GM23338 (cell line): ENCODE data around the gene ANKRD65.

Experiments
- CREB1 ChIP-seq: fragments of 250-450 bp; sonication (Bioruptor Pico); IDR thresholded peaks from 2 replicates; pipeline ENCODE4 v1.5.0; 2020; ENCODE audit warnings: low read depth, mild to moderate bottlenecking, moderate library complexity
- EZH2 ChIP-seq: fragments of 200-600 bp; sonication (generic); IDR thresholded peaks from one replicate; pipeline ENCODE4 v1.8.0; 2017; ENCODE audit warnings: antibody characterized with exemption, mild to moderate bottlenecking, low read depth; ENCODE audit not compliant: unreplicated experiment
- EZH2phosphoT487 ChIP-seq: fragments of 200-600 bp; sonication (generic); IDR thresholded peaks from one replicate; pipeline ENCODE4 v1.8.1; 2018; ENCODE audit warnings: antibody characterized with exemption; ENCODE audit not compliant: unreplicated experiment
- JUNB ChIP-seq: IDR thresholded peaks from one replicate; pipeline ENCODE4 v1.6.1; 2016; ENCODE audit warnings: antibody characterized with exemption; ENCODE audit not compliant: unreplicated experiment
- POLR2AphosphoS5 ChIP-seq: IDR thresholded peaks from 2 replicates; pipeline ENCODE4 v1.6.1; 2016; ENCODE audit warnings: antibody characterized with exemption, low read depth
- REST ChIP-seq: IDR thresholded peaks from one replicate; pipeline ENCODE4 v1.6.1; 2018; ENCODE audit warnings: antibody characterized with exemption; ENCODE audit not compliant: unreplicated experiment
- STAT1 ChIP-seq: IDR thresholded peaks from one replicate; pipeline ENCODE4 v1.6.1; 2016; ENCODE audit warnings: antibody characterized with exemption; ENCODE audit not compliant: unreplicated experiment
- TF ChIP-seq, protein P1 (sequence below), 2 experiments: fragments of 200-600 bp in 1 of 2; sonication (generic) in 1 of 2; conservative IDR thresholded peaks; 2 replicates each; pipeline versions ENCODE4 v1.5.1 to v1.6.1; 2016 to 2017; ENCODE audit warnings: antibody characterized with exemption in 2 of 2, low read depth in 2 of 2, mild to moderate bottlenecking in 2 of 2, moderate library complexity in 1 of 2
- TF ChIP-seq, protein P2 (sequence below): IDR thresholded peaks from 2 replicates; pipeline ENCODE4 v1.6.1; 2016; ENCODE audit warnings: antibody characterized with exemption

- TF ChIP-seq, protein P1, sequence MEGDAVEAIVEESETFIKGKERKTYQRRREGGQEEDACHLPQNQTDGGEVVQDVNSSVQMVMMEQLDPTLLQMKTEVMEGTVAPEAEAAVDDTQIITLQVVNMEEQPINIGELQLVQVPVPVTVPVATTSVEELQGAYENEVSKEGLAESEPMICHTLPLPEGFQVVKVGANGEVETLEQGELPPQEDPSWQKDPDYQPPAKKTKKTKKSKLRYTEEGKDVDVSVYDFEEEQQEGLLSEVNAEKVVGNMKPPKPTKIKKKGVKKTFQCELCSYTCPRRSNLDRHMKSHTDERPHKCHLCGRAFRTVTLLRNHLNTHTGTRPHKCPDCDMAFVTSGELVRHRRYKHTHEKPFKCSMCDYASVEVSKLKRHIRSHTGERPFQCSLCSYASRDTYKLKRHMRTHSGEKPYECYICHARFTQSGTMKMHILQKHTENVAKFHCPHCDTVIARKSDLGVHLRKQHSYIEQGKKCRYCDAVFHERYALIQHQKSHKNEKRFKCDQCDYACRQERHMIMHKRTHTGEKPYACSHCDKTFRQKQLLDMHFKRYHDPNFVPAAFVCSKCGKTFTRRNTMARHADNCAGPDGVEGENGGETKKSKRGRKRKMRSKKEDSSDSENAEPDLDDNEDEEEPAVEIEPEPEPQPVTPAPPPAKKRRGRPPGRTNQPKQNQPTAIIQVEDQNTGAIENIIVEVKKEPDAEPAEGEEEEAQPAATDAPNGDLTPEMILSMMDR (conservative IDR thresholded peaks at IDR 0.05; ENCODE audit: low read depth in 2 of 2), result no peak
- TF ChIP-seq JUNB (no peak), POLR2AphosphoS5 (no peak), CREB1 (CRISPR knock-in tag) (no peak), EZH2 (no peak), EZH2phosphoT487 (no peak), REST (no peak), STAT1 (no peak)
- TF ChIP-seq, protein P2, sequence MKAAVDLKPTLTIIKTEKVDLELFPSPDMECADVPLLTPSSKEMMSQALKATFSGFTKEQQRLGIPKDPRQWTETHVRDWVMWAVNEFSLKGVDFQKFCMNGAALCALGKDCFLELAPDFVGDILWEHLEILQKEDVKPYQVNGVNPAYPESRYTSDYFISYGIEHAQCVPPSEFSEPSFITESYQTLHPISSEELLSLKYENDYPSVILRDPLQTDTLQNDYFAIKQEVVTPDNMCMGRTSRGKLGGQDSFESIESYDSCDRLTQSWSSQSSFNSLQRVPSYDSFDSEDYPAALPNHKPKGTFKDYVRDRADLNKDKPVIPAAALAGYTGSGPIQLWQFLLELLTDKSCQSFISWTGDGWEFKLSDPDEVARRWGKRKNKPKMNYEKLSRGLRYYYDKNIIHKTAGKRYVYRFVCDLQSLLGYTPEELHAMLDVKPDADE, result no peak
Measured at GRCh38 chr1:1425426-1425752, 4.3 kb upstream of the ANKRD65 start.
